Hepatocyte (in vitro differentiated cells): ENCODE data around the gene MBOAT7. TPM values are rescaled to one million over a fixed set of nuclear protein-coding genes. Genes with fewer than 3 reads are reported as not detected.

Experiments
- DNase-seq: peaks from one replicate; pipeline ENCODE4 v3.0.0-alpha.2; 2016; ENCODE audit warnings: low spot score
- H2AFZ ChIP-seq: fragments of 200-600 bp; sonication (generic); 2 replicates; pipeline ENCODE4 v1.6.0; 2016; ENCODE audit warnings: antibody characterized with exemption, mild to moderate bottlenecking
- H3K27ac ChIP-seq: fragments of 200-600 bp; sonication (generic); 2 replicates; pipeline ENCODE4 v1.5.1; 2016; ENCODE audit warnings: mild to moderate bottlenecking
- H3K27me3 ChIP-seq: fragments of 200-600 bp; sonication (generic); 2 replicates; pipeline ENCODE4 v1.6.1; 2016
- H3K36me3 ChIP-seq: fragments of 200-600 bp; sonication (generic); replicated peaks from 2 replicates; pipeline ENCODE4 v1.5.1; 2016; ENCODE audit warnings: low read depth; ENCODE audit not compliant: insufficient read depth
- H3K4me1 ChIP-seq: fragments of 200-600 bp; sonication (generic); 2 replicates; pipeline ENCODE4 v1.5.1; 2016; ENCODE audit warnings: mild to moderate bottlenecking, moderate library complexity; ENCODE audit not compliant: insufficient read depth
- H3K4me2 ChIP-seq: fragments of 200-600 bp; sonication (generic); 2 replicates; pipeline ENCODE4 v1.6.0; 2016
- H3K4me3 ChIP-seq: fragments of 200-600 bp; sonication (generic); 2 replicates; pipeline ENCODE4 v1.5.1; 2016; ENCODE audit warnings: mild to moderate bottlenecking
- H3K79me2 ChIP-seq: fragments of 200-600 bp; sonication (generic); 2 replicates; pipeline ENCODE4 v1.6.0; 2017; ENCODE audit warnings: mild to moderate bottlenecking
- H3K9me2 ChIP-seq: fragments of 200-600 bp; sonication (generic); replicated peaks from 2 replicates; pipeline ENCODE4 v1.6.0; 2017; ENCODE audit warnings: mild to moderate bottlenecking; ENCODE audit not compliant: insufficient read depth
- H3K9me3 ChIP-seq: fragments of 200-600 bp; sonication (generic); 2 replicates; pipeline ENCODE4 v1.5.1; 2016; ENCODE audit warnings: low read depth, mild to moderate bottlenecking
- H4K20me1 ChIP-seq: fragments of 200-600 bp; sonication (generic); 2 replicates; pipeline ENCODE4 v1.6.0; 2016; ENCODE audit warnings: mild to moderate bottlenecking; ENCODE audit not compliant: insufficient read depth, poor library complexity, severe bottlenecking
- CTCF ChIP-seq: fragments of 200-600 bp; sonication (generic); IDR thresholded peaks from 2 replicates; pipeline ENCODE4 v1.5.1; 2016; ENCODE audit warnings: antibody characterized with exemption, mild to moderate bottlenecking; ENCODE audit not compliant: poor library complexity
- EZH2 ChIP-seq: fragments of 200-600 bp; sonication (generic); IDR thresholded peaks from 2 replicates; pipeline ENCODE4 v1.6.1; 2016; ENCODE audit warnings: antibody characterized with exemption, mild to moderate bottlenecking, borderline replicate concordance
- EZH2phosphoT487 ChIP-seq: fragments of 200-600 bp; sonication (generic); IDR thresholded peaks from one replicate; pipeline ENCODE4 v1.6.1; 2018; ENCODE audit warnings: antibody characterized with exemption, mild to moderate bottlenecking, low read depth, moderate library complexity; ENCODE audit not compliant: unreplicated experiment, severe bottlenecking
- WGBS: methylation state at CpG from one replicate; pipeline ENCODE4 v1.1.6; 2016; ENCODE audit warnings: low lambda C conversion rate; ENCODE audit errors: missing lambda C conversion rate; 5-methylcytosine and 5-hydroxymethylcytosine counted together
- polyA plus RNA-seq: library from polyadenylated mRNA; unstranded; fragments of >200 nt; fragmentation: Nextera tagmentation; extraction: Ambion mirVana; gene quantifications from 2 replicates; pipeline ENCODE4 v1.2.1, GENCODE V29; 2016
- total RNA-seq: library from RNA; depleted of rRNA; stranded (reverse); fragments of >200 nt; gene quantifications from 2 replicates; pipeline ENCODE4 v1.2.3, GENCODE V29; 2014

The MBOAT7 gene
- total and polyA plus RNA-seq, 2 experiments from 2014 or later = 93.5 to 179 TPM

GRCh38 chr19:54152267-54152666 lies 37.1 kb downstream of the MBOAT7 start:
- no peaks in the 10 kb centered on the region for H3K27me3 ChIP-seq
- H3K79me2 ChIP-seq = no peaks in the 10 kb centered on the region
- no peak for DNase-seq

GRCh38 chr19:54151362-54152035 lies 37.9 kb downstream of the MBOAT7 start:
- Histone ChIP-seq H2AFZ (no peak overlapping the region), H3K27me3 (no peaks in the 10 kb centered on the region), H3K27ac (no peak overlapping the region), H3K4me2 (no peak overlapping the region), H4K20me1 (no peaks in the 10 kb centered on the region), H3K9me2 (no peaks in the 10 kb centered on the region), H3K4me1 (no peaks in the 10 kb centered on the region), H3K9me3 (no peaks in the 10 kb centered on the region), H3K36me3 (no peaks in the 10 kb centered on the region), H3K4me3 (no peak overlapping the region), H3K79me2 (no peaks in the 10 kb centered on the region)
- 92% methylated on average over 23 of the region's 23 CpGs for WGBS
- TF ChIP-seq EZH2phosphoT487 (no peak), CTCF (no peak), EZH2 (no peak)
- DNase-seq = no peak

More at GRCh38 chr19:54152267-54152666, 37.1 kb downstream of the MBOAT7 start:
- H2AFZ ChIP-seq = no peak overlapping the region
- no peaks in the 10 kb centered on the region for H3K9me3 ChIP-seq
- H4K20me1 ChIP-seq = no peaks in the 10 kb centered on the region
- no peak overlapping the region for H3K27ac ChIP-seq
- H3K4me3 ChIP-seq = no peak overlapping the region
- WGBS = 91% methylated on average over 12 of the region's 12 CpGs
- H3K4me2 ChIP-seq = no peak overlapping the region
- H3K36me3 ChIP-seq = no peaks in the 10 kb centered on the region
- no peaks in the 10 kb centered on the region for H3K9me2 ChIP-seq
- TF ChIP-seq EZH2phosphoT487 = no peak
- H3K4me1 ChIP-seq = no peaks in the 10 kb centered on the region

GRCh38 chr19:54149021-54149812 lies 40.2 kb downstream of the MBOAT7 start:
- Histone ChIP-seq H3K4me3 (no peak overlapping the region), H3K79me2 (no peaks in the 10 kb centered on the region), H3K27ac (no peak overlapping the region), H3K27me3 (no peaks in the 10 kb centered on the region), H2AFZ (no peak overlapping the region), H3K9me3 (no peaks in the 10 kb centered on the region), H3K9me2 (no peaks in the 10 kb centered on the region), H3K4me1 (no peaks in the 10 kb centered on the region), H3K4me2 (no peak overlapping the region), H4K20me1 (no peaks in the 10 kb centered on the region), H3K36me3 (no peaks in the 10 kb centered on the region)
- TF ChIP-seq EZH2phosphoT487 (no peak), CTCF (no peak), EZH2 (no peak)
- no peak for DNase-seq
- WGBS = 93% methylated on average over 11 of the region's 12 CpGs

DNA sequence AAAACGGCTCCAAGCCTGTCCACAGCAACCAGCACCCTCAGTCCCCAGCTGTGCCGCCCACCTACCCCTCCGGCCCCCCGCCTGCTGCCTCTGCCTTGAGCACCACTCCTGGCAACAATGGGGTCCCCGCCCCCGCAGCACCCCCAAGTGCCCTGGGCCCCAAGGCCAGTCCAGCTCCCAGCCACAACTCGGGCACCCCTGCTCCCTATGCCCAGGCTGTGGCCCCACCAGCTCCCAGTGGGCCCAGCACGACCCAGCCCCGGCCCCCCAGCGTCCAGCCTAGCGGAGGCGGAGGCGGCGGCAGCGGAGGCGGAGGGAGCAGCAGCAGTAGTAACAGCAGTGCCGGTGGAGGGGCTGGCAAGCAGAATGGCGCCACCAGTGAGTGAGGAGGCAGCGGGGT lies 41.2 kb downstream of the MBOAT7 start:
- no peaks in the 10 kb centered on the region for H3K4me1 ChIP-seq
- no peaks in the 10 kb centered on the region for H3K27me3 ChIP-seq
- H4K20me1 ChIP-seq = peaks cover 6% of the 10 kb centered on the region
- no peak overlapping the region for H3K4me2 ChIP-seq
- no peaks in the 10 kb centered on the region for H3K9me3 ChIP-seq
- H3K27ac ChIP-seq = no peak overlapping the region
- H3K36me3 ChIP-seq = peaks cover 7% of the 10 kb centered on the region
- H3K9me2 ChIP-seq = no peaks in the 10 kb centered on the region
- H2AFZ ChIP-seq = no peak overlapping the region
- H3K79me2 ChIP-seq = no peaks in the 10 kb centered on the region
- DNase-seq = no peak
- H3K4me3 ChIP-seq = no peak overlapping the region
- TF ChIP-seq EZH2 (no peak), EZH2phosphoT487 (no peak), CTCF (no peak)
- 97% methylated on average over 7 of the region's 19 CpGs for WGBS
